Activated CD4-positive, CD25-positive, alpha-beta regulatory T cell (primary cell): ENCODE results near the gene BRD3OS.

Experiments used
- DNase-seq, 4 experiments: peaks; one replicate each; lab custom pipeline; 2025; lab: John Stamatoyannopoulos, UW

BRD3OS gene

GRCh38 chr9:134024828-134025605, at the start of gene BRD3OS:
BRD3OS (plus strand) TSS chr9:134025481; CDS start chr9:134026748, 1,267 bp downstream.
- peak; percentile 77 to 90 (median 86) for DNase-seq

GRCh38 chr9:133975511-133975910, 49.8 kb upstream of the BRD3OS start:
- DNase-seq = no peak

GRCh38 chr9:133976191-133976861, 49.0 kb upstream of the BRD3OS start:
- DNase-seq = no peak

GRCh38 chr9:133976887-133977286, 48.4 kb upstream of the BRD3OS start:
- DNase-seq = no peak

- DNase-seq = no peak
These were observed 47.7 kb upstream of the BRD3OS start for GRCh38 chr9:133977421-133978201.

GRCh38 chr9:133978226-133978898, 46.9 kb upstream of the BRD3OS start:
- DNase-seq = no peak

- DNase-seq = no peak
These were observed 46.4 kb upstream of the BRD3OS start for GRCh38 chr9:133978899-133979272.

- no peak for DNase-seq
These were observed 45.9 kb upstream of the BRD3OS start for GRCh38 chr9:133979273-133979920.

GRCh38 chr9:133979921-133980863, 45.1 kb upstream of the BRD3OS start:
- no peak for DNase-seq

- DNase-seq = no peak
These were observed 44.3 kb upstream of the BRD3OS start for GRCh38 chr9:133980864-133981588.

GRCh38 chr9:133981589-133981957, 43.7 kb upstream of the BRD3OS start:
- no peak for DNase-seq

- no peak for DNase-seq
These were observed 43.2 kb upstream of the BRD3OS start for GRCh38 chr9:133981958-133982681.

- DNase-seq = no peak
These were observed 42.1 kb upstream of the BRD3OS start for GRCh38 chr9:133982971-133983720.

- no peak for DNase-seq
These were observed 39.2 kb upstream of the BRD3OS start for GRCh38 chr9:133986061-133986460.

GRCh38 chr9:133986774-133987445, 38.4 kb upstream of the BRD3OS start:
- DNase-seq = no peak

- no peak for DNase-seq
These were observed 37.9 kb upstream of the BRD3OS start for GRCh38 chr9:133987446-133987788.

- DNase-seq = no peak
These were observed 37.2 kb upstream of the BRD3OS start for GRCh38 chr9:133987946-133988665.
